NT2/D1 (cell line): ENCODE data around the gene XRCC3.

Experiments used
- DNase-seq: peaks from one replicate; pipeline ENCODE4 v3.0.0-alpha.2; 2011; ENCODE audit warnings: low read depth, low spot score
- H3K27me3 ChIP-seq: 2 replicates; pipeline ENCODE4 v1.6.0; 2011; ENCODE audit warnings: mild to moderate bottlenecking; ENCODE audit not compliant: insufficient read length, insufficient read depth
- H3K36me3 ChIP-seq: 2 replicates; pipeline ENCODE4 v1.6.1; 2011; ENCODE audit warnings: mild to moderate bottlenecking, low read length, mixed read lengths; ENCODE audit not compliant: insufficient read depth, insufficient read length
- H3K4me1 ChIP-seq: 2 replicates; pipeline ENCODE4 v1.5.1; 2011; ENCODE audit not compliant: insufficient read depth, insufficient read length
- H3K4me3 ChIP-seq: 2 replicates; pipeline ENCODE4 v1.5.1; 2011; ENCODE audit warnings: low read depth; ENCODE audit not compliant: insufficient read length
- H3K9ac ChIP-seq: 2 replicates; pipeline ENCODE4 v1.6.0; 2011; ENCODE audit warnings: low read depth; ENCODE audit not compliant: insufficient read length
- H3K9me3 ChIP-seq: 2 replicates; pipeline ENCODE4 v1.5.1; 2011; ENCODE audit warnings: mild to moderate bottlenecking, low read length; ENCODE audit not compliant: insufficient read depth
- SUZ12 ChIP-seq: IDR thresholded peaks from 2 replicates; pipeline ENCODE4 v1.6.1; 2011; ENCODE audit not compliant: insufficient read length, insufficient read depth; ENCODE audit errors: extremely low read depth
- YY1 ChIP-seq: IDR thresholded peaks from 2 replicates; pipeline ENCODE4 v1.6.1; 2011; ENCODE audit not compliant: insufficient read length, insufficient read depth
- ZNF274 ChIP-seq: IDR thresholded peaks from 2 replicates; pipeline ENCODE4 v1.6.1; 2011; ENCODE audit warnings: mild to moderate bottlenecking, low read depth, low read length

The XRCC3 gene

DNA sequence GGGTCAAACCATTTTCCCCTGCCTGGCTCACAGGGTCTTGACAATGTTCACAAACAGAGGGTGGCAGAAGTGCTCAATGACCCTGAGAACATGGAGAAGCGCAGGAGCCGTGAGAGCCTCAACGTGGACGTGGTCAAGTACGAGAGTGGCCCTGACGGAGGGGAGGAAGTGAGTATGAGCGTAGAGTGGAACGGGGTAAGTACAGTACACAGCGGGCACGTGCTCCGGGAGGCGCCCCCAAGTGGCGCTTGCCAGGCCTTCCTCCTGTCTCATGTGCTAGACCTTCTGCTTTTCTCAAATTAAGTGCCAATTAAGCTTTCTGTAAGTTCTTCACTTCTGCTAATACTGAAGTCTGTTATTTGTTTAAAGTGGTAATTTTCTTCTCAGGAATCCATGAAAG lies 35.9 kb downstream of the XRCC3 start:
- no peak for TF ChIP-seq YY1
- no peak for TF ChIP-seq SUZ12
- TF ChIP-seq ZNF274: no peak
- no peak overlapping the region for H3K9ac ChIP-seq
- no peak for DNase-seq

DNA sequence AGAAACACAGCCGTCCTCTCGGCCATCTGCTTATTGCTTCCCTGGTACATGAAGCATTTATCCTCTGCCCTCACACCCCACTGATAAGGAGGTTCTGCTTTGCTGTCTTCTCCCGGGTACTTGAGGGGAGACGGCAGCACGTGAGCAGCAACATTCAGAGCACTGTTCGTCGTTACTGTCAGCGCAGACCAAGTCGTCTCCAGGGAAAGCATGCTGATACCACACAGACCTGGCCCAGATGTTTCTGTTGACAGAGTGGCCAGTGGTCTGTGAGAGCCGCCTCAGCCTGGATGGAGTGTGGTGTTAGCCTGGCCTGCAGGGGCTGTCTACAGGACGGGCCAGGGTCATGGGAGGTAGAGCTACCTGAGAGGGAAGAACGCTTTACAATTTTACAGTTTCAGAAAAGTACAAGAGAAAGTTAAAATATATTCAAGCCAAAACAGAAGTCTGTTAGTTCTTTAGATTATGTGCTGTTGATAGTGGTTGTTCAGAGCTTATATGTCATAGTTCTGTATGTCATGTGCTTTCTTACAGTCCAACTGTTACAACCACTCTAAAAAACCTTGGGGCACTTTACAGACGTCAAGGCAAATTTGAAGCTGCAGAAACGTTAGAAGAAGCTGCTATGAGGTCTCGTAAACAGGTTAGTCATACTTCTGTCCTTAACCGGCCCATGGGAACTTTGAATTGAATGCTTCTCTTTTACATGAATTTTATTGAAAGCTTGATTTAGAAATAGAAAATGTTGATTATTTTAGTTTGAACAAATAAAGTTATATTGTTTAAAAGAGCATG lies 38.2 kb downstream of the XRCC3 start:
- no peaks in the 10 kb centered on the region for H3K4me1 ChIP-seq
- peaks cover 86% of the 10 kb centered on the region for H3K36me3 ChIP-seq
- H3K27me3 ChIP-seq: no peaks in the 10 kb centered on the region
- no peak overlapping the region for H3K4me3 ChIP-seq
- no peak for DNase-seq
- no peaks in the 10 kb centered on the region for H3K9me3 ChIP-seq
- TF ChIP-seq YY1: no peak
- no peak for TF ChIP-seq SUZ12
- TF ChIP-seq ZNF274: no peak
- no peak overlapping the region for H3K9ac ChIP-seq

More for the DNA sequence above, 35.9 kb downstream of the XRCC3 start:
- no peaks in the 10 kb centered on the region for H3K27me3 ChIP-seq
- no peaks in the 10 kb centered on the region for H3K4me1 ChIP-seq
- H3K36me3 ChIP-seq: peaks cover 86% of the 10 kb centered on the region
- no peaks in the 10 kb centered on the region for H3K9me3 ChIP-seq
- no peak overlapping the region for H3K4me3 ChIP-seq

DNA sequence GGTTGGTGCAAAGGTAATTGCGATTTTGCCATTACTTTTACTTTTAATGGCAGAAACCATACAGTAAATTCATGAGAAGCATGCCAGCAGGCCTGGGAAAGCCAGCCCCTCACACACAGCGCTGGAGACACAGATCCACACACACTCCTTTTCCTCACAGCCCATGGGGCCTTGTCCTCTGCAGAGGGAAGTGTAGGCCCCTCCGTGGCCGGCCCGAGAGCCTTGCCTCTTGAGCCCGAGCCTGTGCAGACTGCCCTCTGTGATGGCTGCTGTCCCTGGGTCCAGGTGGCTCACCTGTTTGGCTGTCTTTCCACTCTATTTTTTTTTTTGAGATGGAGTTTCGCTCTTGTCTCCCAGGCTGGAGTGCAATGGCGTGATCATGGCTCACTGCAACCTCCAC lies 39.3 kb downstream of the XRCC3 start:
- Histone ChIP-seq H3K9ac (no peak overlapping the region), H3K4me3 (no peak overlapping the region), H3K9me3 (no peaks in the 10 kb centered on the region), H3K36me3 (peaks cover 89% of the 10 kb centered on the region), H3K4me1 (no peaks in the 10 kb centered on the region), H3K27me3 (no peaks in the 10 kb centered on the region)
- TF ChIP-seq ZNF274: no peak
- TF ChIP-seq YY1: no peak
- no peak for TF ChIP-seq SUZ12
- DNase-seq: no peak

DNA sequence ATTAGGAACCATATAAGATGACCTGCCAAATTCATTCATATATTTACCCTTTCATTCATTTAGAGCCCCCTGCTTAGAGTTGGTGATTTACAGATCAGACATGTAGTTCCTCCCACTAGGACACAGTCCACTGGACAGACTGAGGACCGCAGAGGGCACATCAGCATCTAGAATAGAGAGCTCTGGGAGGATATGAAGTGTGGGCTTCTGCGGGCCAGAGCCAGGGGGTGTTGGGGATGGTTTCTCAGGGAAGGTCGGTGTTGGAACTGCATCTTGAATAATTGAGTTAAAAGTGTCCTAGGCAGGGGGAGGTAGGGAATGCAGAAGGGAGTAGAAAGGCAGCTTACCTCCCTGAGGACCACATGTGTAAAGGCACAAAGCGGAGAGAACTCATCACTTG lies 43.3 kb downstream of the XRCC3 start:
- TF ChIP-seq SUZ12 (no peak), YY1 (no peak), ZNF274 (no peak)
- no peak overlapping the region for H3K9ac ChIP-seq
- no peak for DNase-seq
- no peaks in the 10 kb centered on the region for H3K4me1 ChIP-seq
- H3K27me3 ChIP-seq: no peaks in the 10 kb centered on the region
- H3K9me3 ChIP-seq: no peaks in the 10 kb centered on the region
- peaks cover 84% of the 10 kb centered on the region for H3K36me3 ChIP-seq
- H3K4me3 ChIP-seq: no peak overlapping the region

DNA sequence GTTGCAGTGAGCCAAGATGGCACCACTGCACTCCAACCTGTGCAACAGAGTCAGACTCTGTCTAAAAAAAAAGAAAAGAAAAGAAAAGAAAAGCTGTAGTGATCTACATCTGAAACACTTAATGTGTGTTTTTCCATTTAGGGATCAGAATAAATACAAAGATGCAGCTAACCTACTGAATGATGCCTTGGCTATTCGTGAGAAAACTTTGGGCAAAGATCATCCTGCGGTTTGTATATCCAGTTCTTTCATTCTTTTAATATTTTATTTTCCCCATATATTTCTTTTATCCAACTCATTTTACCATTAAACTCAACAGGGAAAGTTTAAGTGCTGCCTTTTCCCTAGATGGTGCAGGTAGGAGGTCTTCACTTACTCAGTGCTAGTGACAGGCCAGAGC lies 45.9 kb downstream of the XRCC3 start:
- no peak for DNase-seq
- Histone ChIP-seq H3K9ac (no peak overlapping the region), H3K9me3 (no peaks in the 10 kb centered on the region), H3K4me1 (no peaks in the 10 kb centered on the region), H3K4me3 (no peak overlapping the region), H3K36me3 (peaks cover 76% of the 10 kb centered on the region), H3K27me3 (no peaks in the 10 kb centered on the region)
- TF ChIP-seq ZNF274 (no peak), SUZ12 (no peak), YY1 (no peak)

DNA sequence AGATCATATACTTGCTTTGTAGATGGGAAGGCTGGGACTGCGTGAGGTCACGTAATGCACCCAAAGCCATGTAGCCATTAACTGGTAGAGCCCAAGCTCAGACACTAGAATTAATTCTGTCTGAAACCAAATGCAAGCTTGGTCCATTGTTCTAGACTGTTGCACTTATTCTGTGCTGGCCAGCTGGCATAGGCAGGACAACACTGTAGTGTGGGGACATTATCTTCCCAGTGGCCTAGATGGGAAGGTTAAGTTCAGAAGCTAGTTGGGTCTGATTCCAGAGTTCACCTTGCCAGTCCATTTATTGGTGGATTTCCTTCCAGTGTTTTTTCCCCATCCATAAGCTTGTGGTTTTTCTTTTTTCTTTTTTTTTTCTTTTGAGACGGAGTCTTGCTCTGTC lies 47.1 kb downstream of the XRCC3 start:
- no peak for TF ChIP-seq YY1
- no peak for TF ChIP-seq SUZ12
- TF ChIP-seq ZNF274: no peak
- H3K9ac ChIP-seq: no peak overlapping the region
- no peaks in the 10 kb centered on the region for H3K9me3 ChIP-seq
- no peaks in the 10 kb centered on the region for H3K4me1 ChIP-seq
- peaks cover 74% of the 10 kb centered on the region for H3K36me3 ChIP-seq
- no peak overlapping the region for H3K4me3 ChIP-seq
- DNase-seq: no peak
- no peaks in the 10 kb centered on the region for H3K27me3 ChIP-seq

DNA sequence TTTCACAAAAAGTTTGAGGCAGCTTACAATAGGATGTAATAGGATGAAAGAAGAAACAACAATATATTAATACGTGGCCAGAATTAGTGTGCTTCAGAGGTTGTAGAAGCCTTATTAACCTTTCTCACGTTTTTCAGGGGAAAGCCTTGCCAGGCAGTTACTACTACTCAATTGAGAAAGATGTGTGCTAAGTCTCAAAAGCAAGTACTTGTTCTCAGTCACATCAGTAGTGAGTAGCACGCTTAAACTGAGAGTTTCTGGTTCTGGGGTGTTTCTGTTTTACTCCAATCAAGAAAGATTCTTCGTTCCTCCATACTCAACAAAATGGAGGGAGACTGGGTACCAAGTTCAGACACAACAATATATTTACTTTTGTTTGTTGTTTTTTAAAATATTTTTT lies 47.6 kb downstream of the XRCC3 start:
- Histone ChIP-seq H3K4me1 (no peaks in the 10 kb centered on the region), H3K9me3 (no peaks in the 10 kb centered on the region), H3K9ac (no peak overlapping the region), H3K27me3 (no peaks in the 10 kb centered on the region), H3K4me3 (no peak overlapping the region), H3K36me3 (peaks cover 72% of the 10 kb centered on the region)
- DNase-seq: no peak
- no peak for TF ChIP-seq SUZ12
- no peak for TF ChIP-seq ZNF274
- TF ChIP-seq YY1: no peak

DNA sequence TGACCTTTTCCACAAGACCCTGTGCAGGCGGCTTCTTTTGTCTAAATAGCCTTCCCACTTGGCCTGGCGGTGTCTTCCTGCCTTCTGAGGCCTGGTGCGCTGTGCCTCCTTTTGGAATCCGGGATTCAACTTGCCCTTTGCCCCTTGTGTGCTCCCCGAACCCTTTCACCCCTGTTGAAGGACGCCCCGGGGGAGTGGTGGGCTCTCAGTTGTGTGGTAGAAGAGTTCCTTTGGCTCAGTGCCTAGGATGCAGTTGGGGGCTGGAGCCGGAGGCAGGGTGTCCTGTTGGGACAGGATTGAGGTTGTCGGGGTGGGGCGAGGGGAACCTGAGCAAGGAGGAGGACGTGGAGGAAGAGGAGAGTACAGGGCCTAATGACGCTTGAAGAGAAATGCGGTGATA lies 51.7 kb downstream of the XRCC3 start:
- no peaks in the 10 kb centered on the region for H3K27me3 ChIP-seq
- H3K9me3 ChIP-seq: no peaks in the 10 kb centered on the region
- no peaks in the 10 kb centered on the region for H3K4me1 ChIP-seq
- peaks cover 65% of the 10 kb centered on the region for H3K36me3 ChIP-seq
- no peak for DNase-seq
- no peak for TF ChIP-seq SUZ12
- no peak for TF ChIP-seq ZNF274
- TF ChIP-seq YY1: no peak
- H3K4me3 ChIP-seq: no peak overlapping the region
- no peak overlapping the region for H3K9ac ChIP-seq
